GM21576 (cell line): ENCODE data around the gene PPP4R4.

ENCODE experiments used
- ATAC-seq: cut with Tn5 transposase; IDR thresholded peaks from one replicate; pipeline ENCODE4 v1.9.1; 2021; ENCODE audit warnings: mild to moderate bottlenecking, moderate library complexity; ENCODE audit not compliant: unreplicated experiment

PPP4R4 gene

GRCh38 chr14:94173885-94174603, at the start of gene PPP4R4:
TSS of gene PPP4R4 (plus strand) at chr14:94174322. CDS start at chr14:94174466, 144 bp downstream.
- ATAC-seq: peak; percentile 91

- no peak for ATAC-seq
Measured at GRCh38 chr14:94124582-94125377, 49.3 kb upstream of the PPP4R4 start.

- ATAC-seq: no peak
Measured at GRCh38 chr14:94125659-94126418, 48.3 kb upstream of the PPP4R4 start.

- ATAC-seq: no peak
Measured at GRCh38 chr14:94126419-94126677, 47.8 kb upstream of the PPP4R4 start.

- ATAC-seq: no peak
Measured at GRCh38 chr14:94126800-94127199, 47.3 kb upstream of the PPP4R4 start.

- ATAC-seq: no peak
Measured at GRCh38 chr14:94127330-94127729, 46.8 kb upstream of the PPP4R4 start.

GRCh38 chr14:94128216-94128839, 45.8 kb upstream of the PPP4R4 start:
- ATAC-seq: no peak

DNA sequence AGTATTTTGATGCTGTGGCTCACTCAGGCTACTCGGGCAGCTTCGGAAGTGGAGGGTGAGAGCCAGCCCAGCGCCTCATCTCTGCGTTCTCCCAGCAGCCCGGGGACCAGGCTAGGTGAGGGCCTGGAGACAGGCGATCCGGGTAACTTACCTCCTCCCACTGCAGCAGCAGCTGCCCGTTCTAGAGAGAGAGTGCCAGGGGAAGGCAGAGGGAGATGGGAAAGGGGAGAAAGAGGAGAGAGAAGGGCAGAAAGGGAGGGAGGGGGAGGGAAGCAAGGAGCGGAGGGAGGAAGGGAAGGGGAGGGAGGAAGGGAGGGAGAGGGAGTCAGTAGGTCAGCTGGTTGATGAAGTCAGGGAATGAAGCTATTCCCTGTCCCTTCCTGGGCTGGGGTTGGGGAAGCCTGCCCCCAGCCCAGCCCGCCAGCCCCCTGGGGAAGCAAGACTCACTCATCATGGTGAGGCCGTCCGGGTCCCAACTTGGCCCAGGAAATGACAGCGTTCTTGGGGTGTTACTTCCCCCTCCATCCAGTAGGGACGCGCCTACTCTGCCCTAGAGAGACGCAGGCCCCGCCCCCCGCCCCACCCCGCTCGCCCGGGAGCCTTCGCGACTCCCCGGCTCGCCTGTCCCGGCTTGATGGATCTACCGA, 44.9 kb upstream of the PPP4R4 start, which contains the start of gene IFI27L2:
Gene IFI27L2, minus strand, starts transcription at position 494 of the 647 bp plus-strand sequence. Its CDS starts 40 bp downstream, at position 454.
- ATAC-seq: peak; percentile 92

DNA sequence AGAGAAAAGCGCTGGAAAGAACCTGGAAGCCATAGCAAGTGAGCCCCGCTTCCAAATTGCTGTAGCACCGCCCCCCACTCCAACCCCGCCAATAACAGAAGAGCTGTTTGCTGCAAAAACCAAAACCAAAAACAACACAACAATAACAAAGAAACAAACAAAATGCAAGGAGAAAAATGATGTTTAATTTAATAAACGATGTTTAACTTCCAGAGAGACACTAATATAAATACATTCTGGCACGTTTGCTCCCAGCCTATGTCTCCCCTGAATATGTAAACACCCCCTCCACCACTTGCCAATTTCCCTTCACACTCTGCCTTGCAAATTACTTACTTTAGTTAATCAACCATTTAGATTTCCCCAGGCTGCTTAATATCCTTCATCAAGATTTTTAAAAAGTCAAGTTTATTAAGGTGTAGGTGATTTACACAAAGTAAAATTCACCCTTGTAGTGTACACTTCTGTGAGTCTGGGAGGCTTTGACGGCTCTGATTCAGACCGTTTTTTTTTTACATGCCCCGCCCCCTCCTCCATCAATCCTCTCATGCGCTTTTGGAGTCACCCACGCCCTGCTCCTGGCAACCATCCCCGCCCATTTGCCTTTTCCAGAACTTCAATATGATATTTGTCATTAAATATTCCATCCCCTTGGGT, 44.2 kb upstream of the PPP4R4 start:
- ATAC-seq: no peak

GRCh38 chr14:94132285-94132887, 41.7 kb upstream of the PPP4R4 start:
- ATAC-seq: peak; percentile 45

GRCh38 chr14:94135476-94135875, 38.6 kb upstream of the PPP4R4 start:
- no peak for ATAC-seq

DNA sequence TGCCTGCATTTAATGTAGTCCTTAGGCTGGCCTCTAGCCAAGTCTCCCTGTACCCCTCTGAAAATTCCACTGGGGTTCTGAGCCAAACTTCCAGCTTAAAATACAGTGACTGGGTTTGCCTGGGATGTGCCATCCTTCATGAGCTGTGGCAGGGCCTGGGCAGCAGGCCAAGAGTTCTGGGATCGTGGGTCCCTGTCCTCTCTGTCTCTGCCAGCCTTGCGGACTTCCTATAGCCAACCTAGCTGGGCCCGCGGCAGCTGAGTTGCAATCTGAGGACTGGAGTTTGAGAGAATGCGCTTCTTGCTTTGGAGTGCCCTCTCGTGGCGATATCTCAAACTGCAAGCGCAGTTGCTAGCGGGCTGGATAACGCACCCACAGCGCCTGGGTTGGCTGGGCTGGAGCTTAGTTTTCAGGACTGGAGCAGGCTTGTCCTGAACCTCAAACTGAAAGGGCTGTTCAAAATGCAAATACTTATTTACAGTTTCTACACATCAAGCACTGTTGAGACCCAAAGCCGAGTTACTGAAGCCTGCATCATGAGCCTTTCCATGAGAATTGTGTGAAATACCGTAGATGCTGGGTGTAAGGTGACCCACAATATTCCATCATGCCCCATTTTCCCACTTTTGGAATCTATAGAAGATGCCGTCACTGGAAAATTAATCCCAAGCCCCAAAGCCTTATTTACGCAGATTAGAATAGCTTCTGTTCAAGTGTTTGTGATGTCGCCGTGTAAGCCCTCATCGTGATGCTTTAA, 37.4 kb upstream of the PPP4R4 start:
- ATAC-seq: no peak

- no peak for ATAC-seq
Measured at GRCh38 chr14:94138251-94138650, 35.9 kb upstream of the PPP4R4 start.

- ATAC-seq: no peak
Measured at GRCh38 chr14:94139006-94139405, 35.1 kb upstream of the PPP4R4 start.

DNA sequence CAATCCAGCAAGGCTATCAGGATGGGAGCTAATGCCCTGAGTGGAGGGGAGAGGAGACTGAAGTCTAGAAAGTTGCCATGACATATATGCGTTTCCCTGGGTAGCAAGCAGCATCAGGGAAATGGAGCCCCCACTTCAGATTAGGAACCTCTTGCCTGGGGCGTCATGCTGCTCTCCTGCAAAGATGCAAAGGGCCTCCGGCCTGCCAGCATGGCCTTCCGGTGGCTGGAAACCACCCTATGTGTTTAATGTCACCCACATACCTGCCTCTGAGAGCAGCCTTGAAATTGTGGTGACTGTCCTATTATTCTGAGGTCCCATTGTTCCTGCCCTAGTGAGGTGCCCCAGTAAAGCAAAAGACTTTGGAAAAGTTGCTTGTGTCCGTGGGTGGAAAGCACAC, 34.7 kb upstream of the PPP4R4 start:
- no peak for ATAC-seq

DNA sequence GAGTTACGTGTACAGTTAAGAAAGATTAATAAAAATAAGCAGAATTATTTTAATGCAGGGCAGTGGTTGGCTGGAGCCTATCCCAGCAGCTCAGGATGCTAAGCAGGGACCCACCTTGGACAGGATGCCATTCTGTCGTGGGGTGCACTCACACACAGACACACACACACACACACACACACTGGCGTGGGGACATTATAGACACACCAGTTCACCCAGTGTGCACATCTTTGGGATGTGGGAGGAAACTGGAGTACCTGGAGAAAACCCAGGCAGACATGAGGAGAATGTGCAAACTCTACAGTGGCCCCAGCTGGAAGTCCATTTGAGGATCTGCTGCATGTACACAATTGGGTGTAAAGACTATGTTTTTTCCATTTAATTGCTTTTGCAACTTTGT, 31.9 kb upstream of the PPP4R4 start:
- no peak for ATAC-seq

DNA sequence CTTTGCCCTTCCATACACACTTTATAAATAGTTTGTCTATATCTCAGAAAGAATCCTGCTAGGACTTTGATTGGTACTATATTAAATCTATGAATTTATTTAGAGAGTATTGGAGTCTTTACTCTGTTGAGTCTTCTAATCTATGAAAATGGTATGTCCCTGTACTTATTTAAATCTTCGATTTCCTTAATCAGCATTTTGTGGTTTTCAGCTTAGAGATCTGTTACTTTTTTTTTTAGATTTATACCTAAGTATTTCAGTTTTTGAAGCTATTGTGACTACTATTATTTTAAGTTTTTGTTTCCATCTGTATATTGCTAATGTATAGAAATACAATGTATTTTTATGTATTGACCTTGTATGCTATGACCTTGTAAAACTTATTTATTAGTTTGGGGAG, 31.3 kb upstream of the PPP4R4 start:
- no peak for ATAC-seq

DNA sequence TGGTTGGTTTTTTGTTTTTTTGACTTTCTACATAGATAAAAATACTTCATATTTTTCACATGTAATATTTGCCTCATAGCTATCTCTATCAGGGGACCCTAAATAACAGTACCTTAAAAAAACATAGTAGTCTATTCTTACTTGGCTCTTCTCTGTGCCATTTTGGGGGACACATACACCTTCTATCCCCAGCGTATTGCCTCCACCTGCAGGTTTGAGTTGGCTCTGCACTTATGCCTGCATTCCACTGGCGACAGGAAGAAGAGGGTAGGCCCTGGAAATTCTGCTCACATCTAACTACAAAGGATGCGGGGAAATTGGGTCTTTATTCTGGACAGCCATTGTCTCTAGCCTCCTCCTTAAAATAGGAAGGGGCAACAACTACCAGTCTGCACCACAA, 30.9 kb upstream of the PPP4R4 start:
- ATAC-seq: no peak

- ATAC-seq: no peak
Measured at GRCh38 chr14:94143711-94144110, 30.4 kb upstream of the PPP4R4 start.
